ENCODE data around the gene MYH11. TPM values are rescaled to one million over a fixed set of nuclear protein-coding genes. Genes with fewer than 3 reads are reported as not detected.
A peak's percentile ranks its signal among the peaks of the same experiment; 100 is the strongest.
"Not testable (repeated sequence)": the region's sequence is repeated elsewhere in the genome, so short reads cannot be mapped to it uniquely, and the experiment has no call there.

Gene MYH11
- total RNA-seq, 1 donor from 2014 or later: 1.9 TPM

GRCh38 chr16:15682105-15682570 lies 174.7 kb downstream of the MYH11 start:
- H3K4me1 Mint-ChIP-seq (ENCODE audit: unreplicated experiment): peaks cover 11% of the 10 kb centered on the region
- TF ChIP-seq CTCF (IDR thresholded peaks at IDR 0.05): peak; percentile 60
- no peaks in the 10 kb centered on the region for H3K27me3 Mint-ChIP-seq (ENCODE audit: unreplicated experiment)
- DNase-seq (ENCODE audit: extremely low spot score, unreplicated experiment): no peak
- H3K36me3 Mint-ChIP-seq (ENCODE audit: unreplicated experiment): peaks cover 22% of the 10 kb centered on the region
- H3K4me3 Mint-ChIP-seq (ENCODE audit: unreplicated experiment): no peak overlapping the region
- peak overlapping the region; percentile 76 for H3K27ac Mint-ChIP-seq (ENCODE audit: unreplicated experiment)
- no peaks in the 10 kb centered on the region for H3K9me3 Mint-ChIP-seq (ENCODE audit: unreplicated experiment)

- H3K4me3 Mint-ChIP-seq (ENCODE audit: unreplicated experiment): no peak overlapping the region
- no peaks in the 10 kb centered on the region for H3K9me3 Mint-ChIP-seq (ENCODE audit: unreplicated experiment)
- no peak for DNase-seq (ENCODE audit: extremely low spot score, unreplicated experiment)
- peaks cover 25% of the 10 kb centered on the region for H3K4me1 Mint-ChIP-seq (ENCODE audit: unreplicated experiment)
- H3K27me3 Mint-ChIP-seq (ENCODE audit: unreplicated experiment): no peaks in the 10 kb centered on the region
- H3K36me3 Mint-ChIP-seq (ENCODE audit: unreplicated experiment): peaks cover 14% of the 10 kb centered on the region
- H3K27ac Mint-ChIP-seq (ENCODE audit: unreplicated experiment): peak overlapping the region; percentile 1
- TF ChIP-seq CTCF (IDR thresholded peaks at IDR 0.05): no peak
Observed at GRCh38 chr16:15677447-15677846, 179.4 kb downstream of the MYH11 start.

GRCh38 chr16:15676506-15676905 lies 180.3 kb downstream of the MYH11 start:
- Mint-ChIP-seq H3K27me3 (ENCODE audit: unreplicated experiment) (no peaks in the 10 kb centered on the region), H3K36me3 (ENCODE audit: unreplicated experiment) (peaks cover 10% of the 10 kb centered on the region), H3K4me3 (ENCODE audit: unreplicated experiment) (no peak overlapping the region), H3K4me1 (ENCODE audit: unreplicated experiment) (peaks cover 23% of the 10 kb centered on the region), H3K9me3 (ENCODE audit: unreplicated experiment) (no peaks in the 10 kb centered on the region), H3K27ac (ENCODE audit: unreplicated experiment) (no peak overlapping the region)
- TF ChIP-seq CTCF (IDR thresholded peaks at IDR 0.05): no peak
- DNase-seq (ENCODE audit: extremely low spot score, unreplicated experiment): no peak

- TF ChIP-seq CTCF (IDR thresholded peaks at IDR 0.05): no peak
- Mint-ChIP-seq H3K4me3 (ENCODE audit: unreplicated experiment) (no peak overlapping the region), H3K9me3 (ENCODE audit: unreplicated experiment) (no peaks in the 10 kb centered on the region), H3K27me3 (ENCODE audit: unreplicated experiment) (no peaks in the 10 kb centered on the region), H3K4me1 (ENCODE audit: unreplicated experiment) (peaks cover 20% of the 10 kb centered on the region), H3K27ac (ENCODE audit: unreplicated experiment) (peak overlapping the region; percentile 95), H3K36me3 (ENCODE audit: unreplicated experiment) (peaks cover 15% of the 10 kb centered on the region)
- no peak for DNase-seq (ENCODE audit: extremely low spot score, unreplicated experiment)
Observed at GRCh38 chr16:15674571-15674970, 182.3 kb downstream of the MYH11 start.

- TF ChIP-seq CTCF (IDR thresholded peaks at IDR 0.05): no peak
- H3K27ac Mint-ChIP-seq (ENCODE audit: unreplicated experiment): peak overlapping the region; percentile 95
- peaks cover 11% of the 10 kb centered on the region for H3K36me3 Mint-ChIP-seq (ENCODE audit: unreplicated experiment)
- H3K27me3 Mint-ChIP-seq (ENCODE audit: unreplicated experiment): no peaks in the 10 kb centered on the region
- H3K9me3 Mint-ChIP-seq (ENCODE audit: unreplicated experiment): no peaks in the 10 kb centered on the region
- DNase-seq (ENCODE audit: extremely low spot score, unreplicated experiment): peak; percentile 86
- H3K4me1 Mint-ChIP-seq (ENCODE audit: unreplicated experiment): peaks cover 20% of the 10 kb centered on the region
- H3K4me3 Mint-ChIP-seq (ENCODE audit: unreplicated experiment): peak overlapping the region; percentile 10
Observed at GRCh38 chr16:15672514-15673167, 184.2 kb downstream of the MYH11 start.

- peaks cover 12% of the 10 kb centered on the region for H3K36me3 Mint-ChIP-seq (ENCODE audit: unreplicated experiment)
- H3K4me1 Mint-ChIP-seq (ENCODE audit: unreplicated experiment): peaks cover 20% of the 10 kb centered on the region
- not testable (repeated sequence) for H3K27me3 Mint-ChIP-seq (ENCODE audit: unreplicated experiment); H3K4me3 Mint-ChIP-seq (ENCODE audit: unreplicated experiment); H3K9me3 Mint-ChIP-seq (ENCODE audit: unreplicated experiment); DNase-seq (ENCODE audit: extremely low spot score, unreplicated experiment)
- H3K27ac Mint-ChIP-seq (ENCODE audit: unreplicated experiment): peak overlapping the region; percentile 95
Observed at GRCh38 chr16:15672127-15672513, 184.7 kb downstream of the MYH11 start.
